Measurements from ENCODE around the gene LRP11. TPM values are rescaled to one million over a fixed set of nuclear protein-coding genes. Genes with fewer than 3 reads are reported as not detected.
A peak's percentile ranks its signal among the peaks of the same experiment; 100 is the strongest.

Gene LRP11
- total and polyA plus RNA-seq, 2 of the 13 experiments (the other 11 are each of a cell fraction or from before 2014, with no cell fraction given): 32.4 to 48.9 TPM

DNA sequence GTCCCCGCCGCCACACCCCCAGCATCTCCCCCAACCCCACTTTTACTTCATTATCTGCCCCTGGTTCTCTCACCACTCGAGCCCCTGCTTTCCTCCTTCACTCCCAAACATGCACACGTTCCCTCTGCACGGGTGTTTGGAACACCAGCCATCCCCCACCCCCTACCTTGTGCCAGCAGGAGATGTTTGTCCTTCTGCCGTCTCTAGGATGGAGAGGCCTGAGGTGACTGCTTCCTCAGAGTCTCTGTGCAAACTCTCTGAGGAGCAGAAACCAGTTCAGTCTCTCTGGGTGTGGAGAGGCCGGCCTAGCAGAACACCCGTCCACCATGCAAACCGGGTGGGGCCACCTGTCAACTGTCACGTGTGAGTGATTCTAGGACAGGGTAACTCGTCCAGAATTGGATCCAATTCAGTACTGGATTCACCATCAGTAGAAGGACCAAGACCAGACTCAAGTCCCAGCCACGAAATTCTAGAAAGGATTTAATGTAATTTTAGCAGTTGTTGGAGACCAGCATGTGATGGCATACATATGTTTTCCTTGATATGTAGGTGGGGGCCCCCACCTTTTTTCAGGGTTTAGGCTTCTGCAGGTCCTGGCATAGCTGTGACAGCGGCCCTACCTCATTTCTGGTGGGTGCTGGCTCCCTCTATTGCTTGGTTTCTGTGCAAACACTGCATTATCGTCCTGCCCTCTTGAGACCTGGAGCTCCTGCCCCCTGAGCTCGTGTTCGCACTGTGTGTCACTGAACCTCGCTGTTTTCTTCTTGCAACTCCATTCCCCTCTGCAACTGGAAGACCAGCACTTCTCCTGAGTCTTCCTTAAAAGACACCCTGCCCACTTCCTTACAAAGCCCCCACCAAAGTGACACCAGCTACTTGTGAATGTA is 33.9 kb upstream of the LRP11 start, which contains the start of gene RAET1E:
RAET1E (minus strand) TSS at position 259 of the 890 bp plus-strand sequence. CDS start 7,212 bp downstream, outside the sequence.
- peak; percentile 76 for ATAC-seq
- no peak within 1 kb of the TSS for H3K27ac ChIP-seq (ENCODE audit: extremely low read length, insufficient read depth, low read length)
- H3K4me1 ChIP-seq (ENCODE audit: insufficient read depth, low read length): peaks cover 36% of the 10 kb centered on the region
- 17% methylated on average over 17 of the region's 17 CpGs for WGBS (ENCODE audit: low lambda C conversion rate)
- H3K4me3 ChIP-seq (replicated peaks in 1 of 3; ENCODE audit: insufficient read depth in 1 of 3, low read depth in 2 of 3, low read length in 3 of 3): peak within 1 kb of the TSS in 2 of 3 experiments; percentile 9 to 21; a peak in 2 of 6 replicates
- no peaks in the 10 kb centered on the region for H3K36me3 ChIP-seq (replicated peaks in 1 of 2; ENCODE audit: control insufficient read depth in 1 of 2, insufficient read depth in 2 of 2, low read length in 2 of 2)
- POLR2A ChIA-PET: interaction anchor here (2.2 kb wide), 1 partner anchor 8 kb away, joined by 6 read pairs; no protein-coding TSS in a partner anchor
- intact Hi-C loops (cut with micrococcal nuclease; ENCODE audit: unreplicated experiment) (no loop called here), in situ Hi-C loops (cut with HindIII; ENCODE audit: extremely low pct_ligation_motif_present, low pct_unique_long_range_greater_than_20kb) (no loop called here)
- CTCF ChIA-PET (ENCODE audit: low intra/inter-chr PET ratio, low total read pairs): no interaction called here
- no peaks in the 10 kb centered on the region for H4K20me1 ChIP-seq (ENCODE audit: insufficient read depth, low read length)
- H3K79me2 ChIP-seq (ENCODE audit: insufficient read depth, low read length): no peaks in the 10 kb centered on the region
- H3K4me2 ChIP-seq (ENCODE audit: low read depth, low read length): peak within 1 kb of the TSS; percentile 55
- H3K9me3 ChIP-seq (ENCODE audit: low read length): no peaks in the 10 kb centered on the region
- no peak within 1 kb of the TSS for H2AFZ ChIP-seq (ENCODE audit: low read length)
- no peak for TF ChIP-seq ATF7 (IDR thresholded peaks at IDR 0.05)
- no peak for TF ChIP-seq ATF7 (CRISPR knock-in tag; IDR thresholded peaks at IDR 0.05)
- TF ChIP-seq, protein P1, sequence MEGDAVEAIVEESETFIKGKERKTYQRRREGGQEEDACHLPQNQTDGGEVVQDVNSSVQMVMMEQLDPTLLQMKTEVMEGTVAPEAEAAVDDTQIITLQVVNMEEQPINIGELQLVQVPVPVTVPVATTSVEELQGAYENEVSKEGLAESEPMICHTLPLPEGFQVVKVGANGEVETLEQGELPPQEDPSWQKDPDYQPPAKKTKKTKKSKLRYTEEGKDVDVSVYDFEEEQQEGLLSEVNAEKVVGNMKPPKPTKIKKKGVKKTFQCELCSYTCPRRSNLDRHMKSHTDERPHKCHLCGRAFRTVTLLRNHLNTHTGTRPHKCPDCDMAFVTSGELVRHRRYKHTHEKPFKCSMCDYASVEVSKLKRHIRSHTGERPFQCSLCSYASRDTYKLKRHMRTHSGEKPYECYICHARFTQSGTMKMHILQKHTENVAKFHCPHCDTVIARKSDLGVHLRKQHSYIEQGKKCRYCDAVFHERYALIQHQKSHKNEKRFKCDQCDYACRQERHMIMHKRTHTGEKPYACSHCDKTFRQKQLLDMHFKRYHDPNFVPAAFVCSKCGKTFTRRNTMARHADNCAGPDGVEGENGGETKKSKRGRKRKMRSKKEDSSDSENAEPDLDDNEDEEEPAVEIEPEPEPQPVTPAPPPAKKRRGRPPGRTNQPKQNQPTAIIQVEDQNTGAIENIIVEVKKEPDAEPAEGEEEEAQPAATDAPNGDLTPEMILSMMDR (CRISPR knock-in tag; IDR thresholded peaks at IDR 0.05): peak; percentile 70
- TF ChIP-seq STAG1 (CRISPR knock-in tag; IDR thresholded peaks at IDR 0.05): peak; percentile 65
- 0 out of 2 replicates have a peak, but pooled peaks have one; percentile 9 for TF ChIP-seq EZH2 (conservative IDR thresholded peaks at IDR 0.05; ENCODE audit: low read depth, low read length)
- no peak for TF ChIP-seq SOX5 (CRISPR knock-in tag; IDR thresholded peaks at IDR 0.05; ENCODE audit: borderline replicate concordance)
- TF ChIP-seq ZNF605 (CRISPR knock-in tag; IDR thresholded peaks at IDR 0.05): 0 out of 2 replicates have a peak, but pooled peaks have one; percentile 45
- TF ChIP-seq ZNF768 (CRISPR knock-in tag; IDR thresholded peaks at IDR 0.05): peak; percentile 49; the same call in 1 of the 2 replicates
- no peak for DNase-seq (ENCODE audit: low spot score)
- H3K27me3 ChIP-seq (ENCODE audit: control insufficient read depth in 1 of 2, insufficient read depth in 2 of 2, low read length in 2 of 2): peaks cover 7 to 64% of the 10 kb centered on the region in 2 experiments
- no peak for FAIRE-seq
- BruUV-seq (replicated peaks): no TSS peak
- H3K9ac ChIP-seq (ENCODE audit: insufficient read depth, low read depth, low read length): no peak within 1 kb of the TSS
